HG02571 (cell line): ENCODE data around the gene KDM4B.

Experiments
- ATAC-seq: cut with Tn5 transposase; IDR thresholded peaks from one replicate; pipeline ENCODE4 v1.9.1; 2021; ENCODE audit warnings: mild to moderate bottlenecking, moderate library complexity; ENCODE audit not compliant: unreplicated experiment

The KDM4B gene

DNA sequence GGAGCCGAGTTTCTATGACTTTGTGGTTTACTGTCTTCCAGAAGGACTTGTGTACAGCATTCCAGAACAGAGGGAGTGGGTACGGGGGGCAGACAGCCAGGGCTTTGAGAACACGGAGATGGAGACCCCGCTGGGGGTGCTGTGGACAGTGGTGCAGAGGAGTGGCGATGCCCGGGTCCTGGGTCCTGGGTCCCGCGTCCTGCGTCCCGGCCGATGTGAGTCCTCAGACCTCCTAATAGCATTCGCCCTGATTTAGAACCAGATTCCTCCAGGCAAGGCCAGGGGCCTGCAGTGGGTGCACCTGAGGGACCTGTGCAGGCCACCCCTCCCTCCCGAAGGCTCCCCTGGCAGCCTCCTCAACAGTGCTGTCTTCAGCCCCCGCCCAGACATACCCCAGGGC, 97.9 kb downstream of the KDM4B start:
- no peak for ATAC-seq

DNA sequence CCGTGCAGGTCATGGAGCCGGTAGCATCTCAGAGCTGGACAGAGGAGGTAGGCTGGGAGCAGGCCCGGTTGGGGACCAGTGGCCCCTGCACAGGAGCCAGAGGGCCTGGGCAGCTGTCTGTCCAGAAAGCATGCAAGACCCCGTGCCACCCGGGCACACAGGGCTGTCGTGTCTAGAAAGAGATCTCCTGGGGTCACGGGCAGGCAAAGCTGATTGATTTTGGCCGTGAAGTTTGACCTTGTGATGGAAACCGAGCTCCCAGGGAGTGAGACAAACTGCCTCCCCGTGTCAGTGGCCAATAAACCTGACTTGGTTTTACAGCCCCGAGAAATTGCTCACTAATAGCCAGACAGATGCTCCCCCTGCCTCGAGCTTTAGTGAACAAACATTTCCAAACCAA, 98.8 kb downstream of the KDM4B start:
- no peak for ATAC-seq

DNA sequence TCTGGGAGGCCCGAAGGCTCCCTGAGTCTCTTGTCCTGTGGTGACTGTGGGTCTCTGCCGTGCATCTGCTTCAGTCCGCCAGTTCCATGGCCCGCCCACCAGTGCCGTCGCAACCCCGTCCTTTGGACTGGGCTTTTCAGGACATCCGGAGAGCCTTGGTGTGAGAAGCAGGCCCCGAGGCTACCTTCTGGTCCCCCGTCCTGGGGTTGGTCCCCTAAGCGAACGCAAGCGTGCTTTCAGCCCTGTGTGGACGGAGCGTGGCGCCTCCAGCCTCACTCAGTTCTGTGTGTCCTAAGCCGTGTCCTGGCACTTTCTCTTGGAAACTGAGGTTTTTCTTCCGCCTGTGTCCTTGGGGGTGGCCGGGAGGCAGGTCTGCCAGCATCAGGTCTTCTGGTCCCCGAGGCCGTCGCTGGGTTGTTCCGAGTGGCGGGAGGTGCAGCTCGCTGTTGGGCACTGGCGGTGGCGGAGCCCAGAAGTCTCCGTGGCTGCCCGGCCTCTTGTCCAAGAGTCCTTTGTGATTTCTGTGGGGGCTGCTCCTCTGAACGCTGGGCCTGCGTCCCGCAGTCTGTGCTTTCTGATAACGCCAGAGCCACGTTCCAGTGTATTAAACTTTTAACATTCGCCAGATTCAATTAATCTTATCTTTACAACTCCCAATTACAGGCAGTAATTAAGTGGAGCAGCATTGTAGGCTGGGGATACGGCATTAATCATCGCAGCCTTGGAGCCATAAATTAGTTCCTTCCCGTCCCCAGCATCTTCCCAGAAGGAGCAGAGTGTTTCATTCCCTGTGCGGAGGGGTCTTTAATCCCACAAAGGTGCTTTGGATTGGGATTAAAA, 99.5 kb downstream of the KDM4B start:
- ATAC-seq = no peak

DNA sequence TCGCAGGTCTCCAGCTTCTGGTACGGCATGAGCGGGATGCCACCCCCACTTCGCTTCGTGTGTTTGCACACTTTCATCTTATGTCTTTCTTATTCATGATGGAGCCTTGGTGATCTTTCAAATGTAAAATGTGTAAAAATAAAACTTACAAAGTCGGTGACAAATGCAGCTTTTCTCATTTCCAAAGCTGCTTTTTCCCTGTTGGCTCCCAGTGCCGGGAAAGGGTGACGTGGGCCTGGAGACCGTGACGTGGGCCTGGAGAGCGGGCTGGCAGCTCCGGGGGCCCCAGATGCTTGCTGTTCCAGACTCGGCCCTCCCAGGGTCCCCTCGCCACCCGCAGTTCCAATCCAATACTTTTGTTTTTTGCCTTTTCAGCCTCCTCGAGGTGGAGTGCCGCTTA, 101.4 kb downstream of the KDM4B start:
- no peak for ATAC-seq

GRCh38 chr19:5070930-5071329, 102.0 kb downstream of the KDM4B start:
- ATAC-seq = no peak

- ATAC-seq = no peak
These were observed 102.7 kb downstream of the KDM4B start for GRCh38 chr19:5071579-5071978.

- no peak for ATAC-seq
These were observed 103.2 kb downstream of the KDM4B start for GRCh38 chr19:5072115-5072514.

GRCh38 chr19:5073153-5073844, 104.4 kb downstream of the KDM4B start:
- ATAC-seq = no peak

GRCh38 chr19:5074407-5074806, 105.5 kb downstream of the KDM4B start:
- ATAC-seq = no peak

DNA sequence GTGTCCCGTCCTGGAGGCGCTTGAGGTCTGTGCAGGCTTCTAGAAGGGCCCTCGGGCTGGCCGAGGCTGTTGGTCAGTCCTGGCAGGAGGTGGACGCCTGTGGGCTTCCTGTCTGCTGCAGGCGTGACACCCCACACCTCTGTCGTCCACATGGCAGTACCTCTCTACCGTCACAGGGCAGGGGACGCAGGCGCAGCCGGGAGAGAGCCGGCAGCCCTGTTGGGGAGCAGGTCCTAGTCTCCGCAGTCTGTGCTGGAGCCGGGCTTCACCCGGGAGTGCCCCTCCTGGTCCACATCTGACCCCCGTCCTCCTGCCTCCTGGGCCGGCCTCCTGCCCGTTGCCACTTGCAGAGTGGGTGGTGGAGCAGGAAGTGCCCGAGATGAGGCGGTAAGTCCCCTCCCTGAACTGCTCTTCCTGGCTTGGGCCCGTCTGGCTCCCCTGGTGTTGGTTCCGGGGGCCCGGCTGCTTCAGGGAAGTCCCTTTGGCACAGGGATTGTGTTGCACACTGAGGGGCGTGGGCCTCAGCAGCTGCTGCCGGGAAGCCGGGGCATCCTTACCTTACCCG, 106.0 kb downstream of the KDM4B start:
- no peak for ATAC-seq

GRCh38 chr19:5075597-5075996, 106.7 kb downstream of the KDM4B start:
- no peak for ATAC-seq

- ATAC-seq = no peak
These were observed 107.7 kb downstream of the KDM4B start for GRCh38 chr19:5076440-5077208.

DNA sequence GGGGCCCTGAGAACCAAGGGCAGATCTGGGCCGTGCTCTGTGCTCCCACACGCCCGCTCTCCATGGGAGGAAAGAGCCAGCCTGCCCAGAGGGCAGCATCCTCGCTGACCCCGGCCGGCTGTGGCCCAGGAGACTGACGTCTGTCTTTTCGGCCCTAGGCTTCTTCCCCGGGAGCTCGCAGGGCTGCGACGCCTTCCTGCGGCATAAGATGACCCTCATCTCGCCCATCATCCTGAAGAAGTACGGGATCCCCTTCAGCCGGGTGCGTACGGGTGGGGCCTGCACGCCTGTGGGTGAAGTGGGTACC, 108.2 kb downstream of the KDM4B start:
- no peak for ATAC-seq

DNA sequence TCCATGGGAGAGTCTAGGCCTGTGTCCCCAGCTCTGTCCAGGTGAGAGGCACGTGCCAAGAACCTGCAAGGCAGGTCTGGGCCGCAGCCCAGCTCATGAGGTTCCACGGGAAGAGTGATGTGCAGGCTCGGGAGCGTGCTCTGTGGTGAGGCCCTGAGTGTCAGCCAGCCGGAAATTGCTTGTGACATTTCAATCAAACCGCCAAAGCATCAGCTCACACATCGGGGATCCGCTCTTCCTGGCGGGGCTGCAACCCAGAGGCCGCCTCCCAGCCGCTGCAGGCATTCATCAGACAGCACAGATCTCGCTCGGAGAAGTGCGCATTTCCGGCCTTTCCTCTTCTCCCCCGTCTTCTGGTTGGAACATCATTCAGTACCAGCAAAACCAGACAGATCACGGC, 109.3 kb downstream of the KDM4B start:
- ATAC-seq = no peak

- no peak for ATAC-seq
These were observed 109.8 kb downstream of the KDM4B start for GRCh38 chr19:5078666-5079065.

GRCh38 chr19:5079071-5079774, 110.3 kb downstream of the KDM4B start:
- ATAC-seq = no peak

GRCh38 chr19:5080030-5080654, 111.2 kb downstream of the KDM4B start:
- ATAC-seq = no peak

- ATAC-seq = no peak
These were observed 111.9 kb downstream of the KDM4B start for GRCh38 chr19:5080809-5081208.

DNA sequence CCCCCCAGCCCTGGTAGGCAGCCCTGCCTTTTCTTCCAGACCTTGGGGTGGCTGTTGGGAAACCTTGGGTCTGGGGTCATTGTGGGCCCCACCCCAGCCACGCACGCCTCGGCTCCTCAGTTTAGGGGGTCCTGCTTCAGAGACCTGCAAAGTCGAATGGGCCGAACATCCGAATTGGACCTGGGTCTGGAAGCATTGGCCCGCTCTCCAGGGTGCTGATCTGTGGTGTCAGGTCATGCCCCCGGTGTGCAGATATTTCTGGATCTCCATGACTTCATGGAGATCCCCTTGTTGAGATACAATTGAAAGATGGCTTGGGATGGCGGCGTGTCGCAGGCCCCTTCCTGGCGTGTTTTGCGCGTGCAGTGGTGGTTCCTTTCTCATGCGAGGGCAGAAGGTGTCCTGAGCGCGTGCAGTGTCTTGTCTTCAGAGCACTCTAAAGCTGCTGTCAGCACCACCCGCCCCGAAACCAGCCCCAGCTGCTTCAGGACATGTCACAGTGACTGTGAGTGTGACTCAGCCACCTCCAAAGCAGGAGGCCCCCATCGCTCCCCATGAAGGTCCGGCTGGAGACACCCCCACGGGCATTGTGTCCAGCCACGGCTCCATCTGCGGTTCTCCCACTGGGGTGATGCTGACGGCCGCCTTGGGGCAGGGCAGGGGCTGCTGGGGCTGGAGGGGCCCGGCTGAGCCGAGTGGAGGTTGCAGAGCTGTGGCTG, 112.7 kb downstream of the KDM4B start:
- no peak for ATAC-seq

DNA sequence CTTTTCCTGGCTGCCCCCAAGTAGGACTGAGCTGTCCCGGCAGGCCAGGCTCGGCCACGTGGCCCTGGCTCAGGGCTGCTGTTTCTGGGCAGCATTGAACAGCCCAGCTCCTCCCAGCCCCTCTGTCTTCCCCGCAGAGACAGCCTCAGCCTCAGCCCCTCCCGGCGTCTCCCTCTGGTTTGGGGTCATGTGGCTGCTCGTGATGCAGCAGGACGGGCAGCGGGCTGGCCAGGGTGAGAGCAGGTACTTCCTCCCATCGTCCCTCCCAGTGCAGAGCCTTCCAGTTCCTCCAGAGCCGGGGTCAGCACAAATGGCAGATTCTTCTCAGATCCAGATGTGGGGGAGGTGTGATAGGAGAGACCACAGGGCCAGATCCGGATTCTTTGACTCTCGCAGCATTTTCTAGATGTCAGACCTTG, 114.6 kb downstream of the KDM4B start:
- no peak for ATAC-seq
